LNCaP clone FGC (cell line): Measurements from ENCODE around the gene PHLDA3.

ENCODE experiments used
- DNase-seq: peaks from one replicate; pipeline ENCODE4 v3.0.0-alpha.2; 2011; ENCODE audit warnings: low read depth
- H3K4me3 ChIP-seq: 2 replicates; pipeline ENCODE4 v1.5.1; 2011; ENCODE audit warnings: mild to moderate bottlenecking, low read depth, low read length, control low read depth
- TF ChIP-seq, protein P1 (sequence below): IDR thresholded peaks from 2 replicates; pipeline ENCODE4 v1.5.1; 2012; ENCODE audit warnings: mild to moderate bottlenecking; ENCODE audit not compliant: control insufficient read depth, insufficient read depth; ENCODE audit errors: extremely low read depth

Gene PHLDA3

DNA sequence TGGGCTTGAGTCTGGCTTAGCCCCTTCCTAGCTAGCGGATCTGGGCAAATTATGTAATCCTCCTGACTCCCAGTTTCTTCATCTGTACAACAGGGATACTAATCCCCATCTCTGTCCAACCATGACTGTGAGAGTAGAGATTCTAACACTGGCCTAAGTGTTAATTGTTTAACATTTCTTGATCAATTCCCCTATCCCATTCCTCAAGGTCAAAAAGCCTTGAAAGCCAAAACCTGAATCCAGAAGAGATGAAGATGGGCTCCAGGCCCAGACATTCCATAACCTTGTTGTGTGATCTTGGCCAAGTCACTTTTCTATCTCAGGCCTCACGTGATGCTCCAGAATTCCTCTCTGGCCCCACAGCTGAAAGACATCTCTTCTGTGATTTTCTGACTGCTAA is 18.8 kb upstream of the PHLDA3 start:
- no peak for DNase-seq
- TF ChIP-seq, protein P1, sequence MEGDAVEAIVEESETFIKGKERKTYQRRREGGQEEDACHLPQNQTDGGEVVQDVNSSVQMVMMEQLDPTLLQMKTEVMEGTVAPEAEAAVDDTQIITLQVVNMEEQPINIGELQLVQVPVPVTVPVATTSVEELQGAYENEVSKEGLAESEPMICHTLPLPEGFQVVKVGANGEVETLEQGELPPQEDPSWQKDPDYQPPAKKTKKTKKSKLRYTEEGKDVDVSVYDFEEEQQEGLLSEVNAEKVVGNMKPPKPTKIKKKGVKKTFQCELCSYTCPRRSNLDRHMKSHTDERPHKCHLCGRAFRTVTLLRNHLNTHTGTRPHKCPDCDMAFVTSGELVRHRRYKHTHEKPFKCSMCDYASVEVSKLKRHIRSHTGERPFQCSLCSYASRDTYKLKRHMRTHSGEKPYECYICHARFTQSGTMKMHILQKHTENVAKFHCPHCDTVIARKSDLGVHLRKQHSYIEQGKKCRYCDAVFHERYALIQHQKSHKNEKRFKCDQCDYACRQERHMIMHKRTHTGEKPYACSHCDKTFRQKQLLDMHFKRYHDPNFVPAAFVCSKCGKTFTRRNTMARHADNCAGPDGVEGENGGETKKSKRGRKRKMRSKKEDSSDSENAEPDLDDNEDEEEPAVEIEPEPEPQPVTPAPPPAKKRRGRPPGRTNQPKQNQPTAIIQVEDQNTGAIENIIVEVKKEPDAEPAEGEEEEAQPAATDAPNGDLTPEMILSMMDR = no peak

DNA sequence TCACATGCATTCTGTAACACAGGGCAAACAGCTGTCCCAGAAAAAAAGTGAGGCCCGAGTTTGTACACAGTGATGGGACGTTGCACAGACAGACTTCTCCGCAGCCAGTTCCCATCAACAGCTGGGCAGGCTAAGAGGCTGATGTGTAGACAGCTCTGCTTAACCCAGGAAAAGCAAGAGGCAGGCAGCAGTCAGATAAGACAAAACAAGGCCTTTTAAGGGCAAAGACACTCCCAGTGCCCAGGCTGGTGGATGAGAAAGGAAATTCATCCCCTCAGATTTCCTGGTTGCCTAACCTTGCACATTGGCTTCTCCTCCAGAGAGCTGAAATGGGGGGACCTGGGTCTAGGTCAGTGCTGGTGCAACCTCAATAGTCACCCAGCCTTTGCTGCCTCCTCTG is 17.2 kb upstream of the PHLDA3 start:
- H3K4me3 ChIP-seq = no peak overlapping the region
- DNase-seq = no peak
- TF ChIP-seq, protein P1 = no peak

More for the DNA sequence above, 18.8 kb upstream of the PHLDA3 start:
- no peak overlapping the region for H3K4me3 ChIP-seq

DNA sequence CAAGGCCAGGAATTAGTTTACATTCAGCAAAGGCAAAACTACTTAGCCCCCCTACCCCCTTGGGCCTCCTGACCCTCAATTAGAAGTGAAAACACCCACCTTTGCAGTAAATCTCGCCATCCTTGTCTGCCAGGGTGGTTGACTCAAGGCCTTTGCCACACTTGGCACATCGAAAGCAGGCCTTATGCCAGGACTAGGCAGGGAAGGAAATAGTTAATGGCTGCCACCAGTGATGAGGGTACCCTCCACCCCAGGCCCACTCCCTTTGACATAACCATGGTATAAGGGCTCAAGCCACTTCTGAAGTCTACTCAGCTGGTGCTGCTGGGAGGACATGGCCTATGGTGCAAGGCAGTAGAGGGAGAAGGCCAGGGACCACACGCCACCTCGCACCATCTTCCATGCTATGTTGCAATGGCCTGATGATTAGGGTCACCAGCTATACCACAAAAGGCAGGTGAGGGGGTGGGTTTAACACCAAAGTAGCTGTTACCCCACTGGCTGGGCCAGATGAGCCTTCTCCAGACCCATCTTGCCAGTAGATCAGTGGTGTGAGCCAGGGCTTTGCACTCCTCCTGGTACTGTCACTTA is 16.3 kb upstream of the PHLDA3 start:
- no peak for DNase-seq
- H3K4me3 ChIP-seq = no peak overlapping the region
- TF ChIP-seq, protein P1 = no peak

DNA sequence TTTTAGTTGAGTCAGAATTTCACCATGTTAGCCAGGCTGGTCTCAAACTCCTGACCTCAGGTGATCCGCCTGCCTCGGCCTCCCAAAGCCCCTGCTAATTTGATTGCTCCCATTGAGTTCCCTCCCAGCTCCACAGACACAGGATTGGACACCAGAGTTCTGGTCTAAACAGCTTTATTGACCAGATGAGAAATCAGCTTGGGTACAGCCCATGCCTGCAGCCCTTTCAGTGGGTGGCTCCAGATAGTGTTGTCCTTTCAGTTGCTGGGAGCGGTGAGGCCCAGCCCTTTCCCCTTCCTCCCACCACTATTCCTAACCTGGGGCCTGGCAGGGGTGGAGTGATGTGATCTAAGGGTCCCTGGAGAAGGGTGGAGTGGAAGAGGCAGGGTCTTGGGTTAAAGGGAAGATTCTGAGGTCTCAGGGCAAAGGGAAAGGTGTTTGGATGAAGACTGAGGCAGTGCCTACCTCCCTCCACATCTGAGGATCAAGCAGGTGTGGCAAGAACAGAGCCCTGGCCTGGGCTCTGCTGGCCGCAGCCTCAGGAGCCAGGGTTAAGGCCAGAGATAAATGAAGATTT is 14.5 kb upstream of the PHLDA3 start:
- no peak overlapping the region for H3K4me3 ChIP-seq
- no peak for DNase-seq
- TF ChIP-seq, protein P1 = no peak

DNA sequence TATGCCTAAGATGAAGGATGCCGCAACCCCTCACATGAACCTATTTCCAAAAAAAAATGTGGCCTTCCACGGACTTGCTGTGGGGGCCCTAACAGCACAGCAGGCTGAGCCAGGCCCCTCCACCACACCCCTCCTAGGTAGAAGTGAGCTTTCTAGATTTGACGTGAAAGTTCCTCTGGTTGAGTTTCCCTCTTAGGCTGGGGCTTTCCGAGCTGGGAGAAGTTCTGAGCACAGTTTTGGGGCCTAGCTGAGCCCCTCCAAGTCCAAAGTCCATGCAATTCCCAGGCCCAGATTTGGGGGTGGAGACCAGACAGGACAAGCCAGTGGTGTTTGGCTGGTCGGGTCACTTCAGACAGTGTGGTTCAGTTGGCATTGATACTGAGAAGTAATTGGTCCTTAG is 13.8 kb upstream of the PHLDA3 start:
- DNase-seq = no peak
- TF ChIP-seq, protein P1 = no peak
- H3K4me3 ChIP-seq = no peak overlapping the region

DNA sequence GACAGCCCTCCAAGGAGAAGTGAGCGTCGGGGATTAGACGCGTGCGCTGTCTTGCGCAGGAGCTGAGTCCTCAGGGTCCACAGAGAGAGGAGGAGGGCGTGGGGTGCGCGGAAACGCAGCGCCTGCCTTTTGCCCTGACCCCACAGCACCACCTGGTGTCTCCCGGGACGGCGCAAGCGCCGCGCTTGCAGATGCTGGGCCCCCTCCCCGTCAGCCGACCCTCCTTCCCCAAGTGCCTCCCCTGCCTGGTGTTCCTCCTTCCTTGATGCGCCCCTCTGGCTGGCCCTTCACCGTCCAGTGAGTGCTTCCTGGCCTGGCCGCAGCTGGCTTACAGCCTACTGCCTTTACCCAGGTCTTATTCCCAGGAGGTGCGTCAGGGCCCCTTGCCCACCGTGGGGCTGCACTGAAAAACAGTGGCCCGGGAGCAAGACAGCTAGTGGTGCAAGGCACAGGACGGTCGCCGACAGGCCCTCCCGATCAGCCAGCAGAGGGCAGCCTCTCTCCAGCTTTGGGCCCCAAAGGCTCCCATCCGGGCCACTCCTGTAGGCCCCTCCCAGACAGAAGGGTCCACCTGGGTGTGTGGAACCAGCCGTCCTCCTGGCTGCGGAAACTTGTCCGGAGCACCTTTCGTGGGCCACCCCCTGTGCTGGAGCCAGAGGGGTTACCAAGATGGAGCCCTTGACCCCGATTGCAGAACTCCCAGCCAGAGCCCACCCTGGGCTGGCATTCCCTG is 12.9 kb upstream of the PHLDA3 start:
- TF ChIP-seq, protein P1 = peak; percentile 94
- no peak overlapping the region for H3K4me3 ChIP-seq
- no peak for DNase-seq
